Activated CD8-positive, alpha-beta memory T cell treated with anti-CD3 and anti-CD28 coated beads for 4 hours (primary cell): ENCODE results near the gene CHRFAM7A.
"Not testable (repeated sequence)": the region's sequence is repeated elsewhere in the genome, so short reads cannot be mapped to it uniquely, and the experiment has no call there.

ENCODE experiments used
- DNase-seq, 2 donors: peaks; one replicate each; pipeline ENCODE4 v3.0.0-alpha.2; 2020; ENCODE audit warnings: low read depth in 2 of 2

CHRFAM7A gene

DNA sequence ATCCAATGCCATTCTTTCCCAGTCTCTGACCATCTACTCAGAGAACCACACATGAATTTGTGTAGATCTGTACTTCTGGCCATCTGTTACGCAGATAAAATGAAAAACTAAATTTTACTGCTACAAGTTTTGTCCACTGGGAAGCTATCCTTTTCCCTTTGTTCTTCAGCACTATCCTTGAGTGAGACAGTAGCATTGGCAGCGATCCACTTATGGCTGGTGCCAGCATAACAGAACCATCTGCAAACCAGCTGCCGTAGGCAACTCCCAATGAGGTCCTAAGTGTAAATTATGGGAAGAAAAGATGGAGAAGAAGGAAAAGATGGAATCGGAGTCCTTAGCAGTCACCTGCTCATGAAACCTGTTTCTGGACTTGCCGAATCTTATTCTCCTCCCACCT lies 72.3 kb downstream of the CHRFAM7A start:
- DNase-seq = not testable (repeated sequence)

DNA sequence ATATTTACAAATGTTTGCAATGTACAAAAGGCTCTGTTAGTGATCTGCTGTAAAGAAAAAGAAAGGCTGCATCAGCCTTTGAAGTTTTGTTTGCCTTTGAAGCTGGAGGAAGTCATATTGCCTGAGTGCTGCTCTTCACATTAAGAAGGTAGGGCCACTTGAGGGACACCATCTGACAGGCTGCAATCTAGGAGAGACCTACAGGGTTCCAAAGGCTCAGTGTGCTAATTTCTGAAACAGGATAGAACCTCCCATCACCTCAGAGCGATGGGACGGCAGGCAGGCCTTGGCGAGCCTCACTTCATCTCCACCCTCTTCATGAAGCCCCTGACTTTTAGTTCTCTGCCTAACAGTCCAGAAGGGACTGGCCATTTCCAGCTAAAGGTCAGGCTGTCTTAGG lies 77.6 kb downstream of the CHRFAM7A start:
- not testable (repeated sequence) for DNase-seq

DNA sequence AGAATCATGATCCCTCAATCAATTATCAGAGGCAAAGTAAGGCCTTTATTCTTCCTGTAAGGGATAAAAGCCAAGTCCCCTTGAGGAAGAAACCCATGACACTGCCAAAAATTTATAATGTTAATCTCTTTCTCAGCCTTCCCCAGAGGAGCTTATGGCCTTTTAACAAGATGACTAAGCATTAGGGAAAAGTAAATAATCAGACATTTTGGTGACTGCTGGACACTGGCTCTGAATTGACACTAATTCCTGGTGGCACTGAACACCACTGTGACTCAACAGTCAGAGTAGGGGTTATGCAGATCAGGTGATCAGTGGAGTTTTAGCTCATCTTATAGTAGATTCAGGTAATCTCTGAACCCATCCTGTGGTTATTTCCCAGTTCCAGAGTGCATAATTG lies 82.8 kb downstream of the CHRFAM7A start:
- not testable (repeated sequence) for DNase-seq
